ENCODE data around the gene AGBL3.

Gene AGBL3

GRCh38 chr7:135078051-135078450 is 91.7 kb downstream of the AGBL3 start:
- H3K4me3 ChIP-seq (ENCODE audit: low read length): no peak overlapping the region
- H3K4me2 ChIP-seq (ENCODE audit: low read length): no peak overlapping the region
- TF ChIP-seq CTCF (IDR thresholded peaks at IDR 0.05; ENCODE audit: low read depth, low read length, poor library complexity, severe bottlenecking) (no peak), EZH2phosphoT487 (IDR thresholded peaks at IDR 0.05; ENCODE audit: borderline replicate concordance, low read length) (no peak)
- H3K9me3 ChIP-seq (ENCODE audit: control insufficient read depth, insufficient read depth, low read length): no peaks in the 10 kb centered on the region
- no peaks in the 10 kb centered on the region for H3K79me2 ChIP-seq (ENCODE audit: control insufficient read depth, low read length)
- H3F3A ChIP-seq (ENCODE audit: control insufficient read depth, insufficient read depth): no peaks in the 10 kb centered on the region
- H3K4me1 ChIP-seq (ENCODE audit: control insufficient read depth, low read length): 0 out of 2 replicates have a peak, but pooled peaks cover 4% of the 10 kb centered on the region
- no peak overlapping the region for H3K27ac ChIP-seq (ENCODE audit: low read depth, low read length)
- no peaks in the 10 kb centered on the region for H3K36me3 ChIP-seq (ENCODE audit: control insufficient read depth, low read length)
- no peaks in the 10 kb centered on the region for H3K9me2 ChIP-seq (replicated peaks; ENCODE audit: control insufficient read depth, low read length)
- peaks cover 6% of the 10 kb centered on the region; the same call in 1 of the 2 replicates for H3K27me3 ChIP-seq (ENCODE audit: control insufficient read depth, low read length)
- no peaks in the 10 kb centered on the region for H4K20me1 ChIP-seq (ENCODE audit: control insufficient read depth, insufficient read depth, low read depth, low read length)

GRCh38 chr7:135079068-135079467 is 92.8 kb downstream of the AGBL3 start:
- Histone ChIP-seq H3K9me3 (ENCODE audit: control insufficient read depth, insufficient read depth, low read length) (no peaks in the 10 kb centered on the region), H3F3A (ENCODE audit: control insufficient read depth, insufficient read depth) (no peaks in the 10 kb centered on the region), H3K79me2 (ENCODE audit: control insufficient read depth, low read length) (no peaks in the 10 kb centered on the region), H3K4me1 (ENCODE audit: control insufficient read depth, low read length) (0 out of 2 replicates have a peak, but pooled peaks cover 4% of the 10 kb centered on the region), H3K4me2 (ENCODE audit: low read length) (no peak overlapping the region), H3K4me3 (ENCODE audit: low read length) (no peak overlapping the region), H3K36me3 (ENCODE audit: control insufficient read depth, low read length) (no peaks in the 10 kb centered on the region), H4K20me1 (ENCODE audit: control insufficient read depth, insufficient read depth, low read depth, low read length) (no peaks in the 10 kb centered on the region), H3K27ac (ENCODE audit: low read depth, low read length) (no peak overlapping the region), H3K9me2 (replicated peaks; ENCODE audit: control insufficient read depth, low read length) (no peaks in the 10 kb centered on the region), H3K27me3 (ENCODE audit: control insufficient read depth, low read length) (peaks cover 6% of the 10 kb centered on the region; the same call in 1 of the 2 replicates)
- TF ChIP-seq CTCF (IDR thresholded peaks at IDR 0.05; ENCODE audit: low read depth, low read length, poor library complexity, severe bottlenecking) (no peak), EZH2phosphoT487 (IDR thresholded peaks at IDR 0.05; ENCODE audit: borderline replicate concordance, low read length) (no peak)

GRCh38 chr7:135083005-135083404 is 96.7 kb downstream of the AGBL3 start:
- H3K27me3 ChIP-seq (ENCODE audit: control insufficient read depth, low read length): no peaks in the 10 kb centered on the region
- TF ChIP-seq EZH2phosphoT487 (IDR thresholded peaks at IDR 0.05; ENCODE audit: borderline replicate concordance, low read length): no peak
- no peaks in the 10 kb centered on the region for H4K20me1 ChIP-seq (ENCODE audit: control insufficient read depth, insufficient read depth, low read depth, low read length)
- H3K9me3 ChIP-seq (ENCODE audit: control insufficient read depth, insufficient read depth, low read length): no peaks in the 10 kb centered on the region
- no peak overlapping the region for H3K27ac ChIP-seq (ENCODE audit: low read depth, low read length)
- no peaks in the 10 kb centered on the region for H3F3A ChIP-seq (ENCODE audit: control insufficient read depth, insufficient read depth)
- no peaks in the 10 kb centered on the region for H3K9me2 ChIP-seq (replicated peaks; ENCODE audit: control insufficient read depth, low read length)
- no peaks in the 10 kb centered on the region for H3K4me1 ChIP-seq (ENCODE audit: control insufficient read depth, low read length)
- no peak overlapping the region for H3K4me3 ChIP-seq (ENCODE audit: low read length)
- H3K36me3 ChIP-seq (ENCODE audit: control insufficient read depth, low read length): no peaks in the 10 kb centered on the region
- H3K79me2 ChIP-seq (ENCODE audit: control insufficient read depth, low read length): no peaks in the 10 kb centered on the region
- no peak overlapping the region for H3K4me2 ChIP-seq (ENCODE audit: low read length)

DNA sequence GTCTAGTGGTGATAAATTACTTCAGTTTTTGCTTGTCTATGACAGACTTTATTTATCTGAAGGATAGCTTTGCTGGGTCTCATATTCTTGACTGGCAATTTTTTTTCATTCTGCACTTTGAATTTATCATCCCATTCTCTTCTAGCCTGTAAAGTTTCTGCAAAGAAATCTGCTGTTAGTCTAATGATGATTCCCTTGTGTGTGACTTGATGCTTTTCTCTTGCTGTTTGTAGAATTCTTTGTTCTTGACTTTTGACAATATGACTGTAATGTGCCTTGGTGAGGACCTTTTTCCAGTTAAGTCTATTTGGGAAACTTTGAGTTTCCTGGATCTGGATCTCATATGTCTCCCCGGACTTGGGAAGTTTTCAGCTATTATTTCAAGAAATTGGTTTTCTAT is 102.3 kb downstream of the AGBL3 start:
- TF ChIP-seq CTCF (IDR thresholded peaks at IDR 0.05; ENCODE audit: low read depth, low read length, poor library complexity, severe bottlenecking) (no peak), EZH2phosphoT487 (IDR thresholded peaks at IDR 0.05; ENCODE audit: borderline replicate concordance, low read length) (no peak)
- no peak overlapping the region for H3K4me3 ChIP-seq (ENCODE audit: low read length)
- H3F3A ChIP-seq (ENCODE audit: control insufficient read depth, insufficient read depth): no peaks in the 10 kb centered on the region
- H3K9me2 ChIP-seq (replicated peaks; ENCODE audit: control insufficient read depth, low read length): no peaks in the 10 kb centered on the region
- H3K4me2 ChIP-seq (ENCODE audit: low read length): no peak overlapping the region
- H3K27me3 ChIP-seq (ENCODE audit: control insufficient read depth, low read length): no peaks in the 10 kb centered on the region
- H3K79me2 ChIP-seq (ENCODE audit: control insufficient read depth, low read length): no peaks in the 10 kb centered on the region
- H4K20me1 ChIP-seq (ENCODE audit: control insufficient read depth, insufficient read depth, low read depth, low read length): no peaks in the 10 kb centered on the region
- no peaks in the 10 kb centered on the region for H3K9me3 ChIP-seq (ENCODE audit: control insufficient read depth, insufficient read depth, low read length)
- no peak overlapping the region for H3K27ac ChIP-seq (ENCODE audit: low read depth, low read length)
- no peaks in the 10 kb centered on the region for H3K4me1 ChIP-seq (ENCODE audit: control insufficient read depth, low read length)
- no peaks in the 10 kb centered on the region for H3K36me3 ChIP-seq (ENCODE audit: control insufficient read depth, low read length)

Measured in DOHH2 (cell line).